PC-3 (cell line): Measurements from ENCODE around the gene MLYCD. TPM values are rescaled to one million over a fixed set of nuclear protein-coding genes. Genes with fewer than 3 reads are reported as not detected.

Source experiments
- ATAC-seq: fragments of 200-7000 bp; cut with Tn5 transposase; 2 replicates; pipeline ENCODE4 v1.9.1; 2020; ENCODE audit warnings: mild to moderate bottlenecking, moderate library complexity
- BruUV-seq: library from RNA; stranded (reverse); fragments of 400-500 nt; replicated peaks from 2 replicates; lab custom pipeline; 2021; lab: Mats Ljungman, UMichigan
- CTCF ChIA-PET: fragments of 300-600 bp; sonication (Branson Sonifier 250); formaldehyde crosslinking; loops from one replicate; lab custom pipeline; 2022; ENCODE audit warnings: antibody characterized with exemption; lab: Charles Lee
- POLR2A ChIA-PET: fragments of 300-600 bp; sonication (Branson Sonifier 250); formaldehyde crosslinking; loops from one replicate; lab custom pipeline; 2022; ENCODE audit warnings: antibody characterized with exemption; ENCODE audit not compliant: unreplicated experiment; lab: Charles Lee
- DNase-seq: peaks from one replicate; pipeline ENCODE4 v3.0.0-alpha.2; 2015
- H2AFZ ChIP-seq: fragments of 300-600 bp; sonication (generic); 2 replicates; pipeline ENCODE4 v1.6.0; 2016; ENCODE audit warnings: antibody characterized with exemption, low read length
- H3F3A ChIP-seq: fragments of 300-600 bp; sonication (generic); one replicate; pipeline ENCODE4 v1.6.0; 2017; ENCODE audit warnings: antibody characterized with exemption, low read length, control low read depth, mild to moderate bottlenecking; ENCODE audit not compliant: unreplicated experiment
- H3K27ac ChIP-seq: fragments of 300-600 bp; sonication (generic); 2 replicates; pipeline ENCODE4 v1.5.1; 2016; ENCODE audit warnings: mild to moderate bottlenecking, low read length
- H3K27me3 ChIP-seq: fragments of 300-600 bp; sonication (generic); 2 replicates; pipeline ENCODE4 v1.6.1; 2016; ENCODE audit warnings: low read length, mixed read lengths
- H3K36me3 ChIP-seq: fragments of 300-600 bp; sonication (generic); 2 replicates; pipeline ENCODE4 v1.6.1; 2016; ENCODE audit warnings: low read depth, mixed run types, low read length, mixed read lengths
- H3K4me1 ChIP-seq: fragments of 300-600 bp; sonication (generic); 2 replicates; pipeline ENCODE4 v1.5.1; 2016; ENCODE audit warnings: low read length; ENCODE audit not compliant: insufficient read depth
- H3K4me2 ChIP-seq: fragments of 300-600 bp; sonication (generic); 2 replicates; pipeline ENCODE4 v1.6.0; 2016; ENCODE audit warnings: low read length
- H3K4me3 ChIP-seq: fragments of 300-600 bp; sonication (generic); 2 replicates; pipeline ENCODE4 v1.5.1; 2016; ENCODE audit warnings: mild to moderate bottlenecking, low read length, mixed read lengths
- H3K79me2 ChIP-seq: fragments of 300-600 bp; sonication (generic); 2 replicates; pipeline ENCODE4 v1.6.1; 2017; ENCODE audit warnings: low read length, mixed read lengths
- H3K9ac ChIP-seq: fragments of 300-600 bp; sonication (generic); 2 replicates; pipeline ENCODE4 v1.6.0; 2016; ENCODE audit warnings: mild to moderate bottlenecking, low read length
- H3K9me2 ChIP-seq: fragments of 300-600 bp; sonication (generic); replicated peaks from 2 replicates; pipeline ENCODE4 v1.6.1; 2016; ENCODE audit warnings: mixed run types, low read length, mixed read lengths
- H3K9me3 ChIP-seq: fragments of 300-600 bp; sonication (generic); 2 replicates; pipeline ENCODE4 v1.6.1; 2016; ENCODE audit warnings: low read length, mixed read lengths
- H4K20me1 ChIP-seq: fragments of 300-600 bp; sonication (generic); 2 replicates; pipeline ENCODE4 v1.6.1; 2016; ENCODE audit warnings: low read length, mixed read lengths
- EZH2 ChIP-seq: fragments of 300-600 bp; sonication (generic); IDR thresholded peaks from one replicate; pipeline ENCODE4 v1.6.1; 2017; ENCODE audit warnings: antibody characterized with exemption, mild to moderate bottlenecking, low read length; ENCODE audit not compliant: unreplicated experiment
- EZH2phosphoT487 ChIP-seq: fragments of 300-600 bp; sonication (generic); IDR thresholded peaks from 2 replicates; pipeline ENCODE4 v1.6.1; 2018; ENCODE audit warnings: mild to moderate bottlenecking, antibody characterized with exemption, low read length, borderline replicate concordance
- intact Hi-C: fragments of 100-400 bp; cut with micrococcal nuclease; formaldehyde crosslinking; loops from 2 replicates; pipeline ENCODE4 v1.9.0; 2023
- total RNA-seq: library from RNA; depleted of rRNA; stranded (reverse); fragments of >200 nt; gene quantifications from 2 replicates; pipeline ENCODE4 v1.2.3, GENCODE V29; 2014
- TF ChIP-seq, protein P1 (sequence below): fragments of 300-600 bp; sonication (generic); conservative IDR thresholded peaks from 2 replicates; pipeline ENCODE4 v1.5.1; 2017; ENCODE audit warnings: antibody characterized with exemption, low read depth, mild to moderate bottlenecking, low read length

MLYCD gene
- total RNA-seq, 1 experiment from 2014 or later, result 0.95 TPM

DNA sequence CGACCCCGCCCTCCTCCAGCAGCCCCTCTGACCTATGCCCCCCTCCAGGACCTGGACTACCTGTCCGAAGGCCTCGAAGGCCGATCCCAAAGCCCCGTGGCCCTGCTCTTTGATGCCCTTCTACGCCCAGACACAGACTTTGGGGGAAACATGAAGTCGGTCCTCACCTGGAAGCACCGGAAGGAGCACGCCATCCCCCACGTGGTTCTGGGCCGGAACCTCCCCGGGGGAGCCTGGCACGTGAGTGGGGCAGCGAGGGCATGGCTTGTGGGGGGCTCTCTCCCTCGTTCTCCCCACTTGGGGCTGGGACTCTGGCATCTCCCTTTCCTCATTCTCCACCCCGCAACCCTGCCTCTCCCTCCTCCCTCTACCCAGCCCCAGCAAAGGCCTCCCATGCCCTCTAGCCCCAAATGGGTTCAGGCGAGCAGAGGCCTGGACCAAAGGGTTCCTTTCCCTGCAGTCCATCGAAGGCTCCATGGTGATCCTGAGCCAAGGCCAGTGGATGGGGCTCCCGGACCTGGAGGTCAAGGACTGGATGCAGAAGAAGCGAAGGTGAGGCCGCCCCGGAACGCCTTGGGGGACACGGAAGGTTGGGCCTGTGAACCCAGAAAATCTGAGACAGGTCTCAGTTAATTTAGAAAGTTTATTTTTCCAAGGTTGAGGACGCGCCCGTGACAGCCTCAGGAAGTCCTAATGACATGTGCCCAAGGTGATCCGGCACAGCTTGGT is 61.8 kb downstream of the MLYCD start:
- H3K79me2 ChIP-seq, result no peaks in the 10 kb centered on the region
- DNase-seq (no peak), ATAC-seq (no peak)
- H3K9ac ChIP-seq, result no peak overlapping the region
- POLR2A ChIA-PET, result no interaction called here
- TF ChIP-seq EZH2phosphoT487 (no peak), EZH2 (no peak)
- no peak overlapping the region for H3K4me3 ChIP-seq
- CTCF ChIA-PET, result no interaction called here
- H4K20me1 ChIP-seq, result no peaks in the 10 kb centered on the region
- BruUV-seq, result no TSS peak
- no peak overlapping the region for H3K27ac ChIP-seq
- H3F3A ChIP-seq, result no peaks in the 10 kb centered on the region
- H3K4me1 ChIP-seq, result no peaks in the 10 kb centered on the region
- H2AFZ ChIP-seq, result no peak overlapping the region
- intact Hi-C loops, result no loop called here
- no peaks in the 10 kb centered on the region; the same call in 1 of the 2 replicates for H3K36me3 ChIP-seq
- no peaks in the 10 kb centered on the region for H3K9me3 ChIP-seq
- H3K9me2 ChIP-seq, result no peaks in the 10 kb centered on the region
- no peak overlapping the region for H3K4me2 ChIP-seq
- no peaks in the 10 kb centered on the region for H3K27me3 ChIP-seq

DNA sequence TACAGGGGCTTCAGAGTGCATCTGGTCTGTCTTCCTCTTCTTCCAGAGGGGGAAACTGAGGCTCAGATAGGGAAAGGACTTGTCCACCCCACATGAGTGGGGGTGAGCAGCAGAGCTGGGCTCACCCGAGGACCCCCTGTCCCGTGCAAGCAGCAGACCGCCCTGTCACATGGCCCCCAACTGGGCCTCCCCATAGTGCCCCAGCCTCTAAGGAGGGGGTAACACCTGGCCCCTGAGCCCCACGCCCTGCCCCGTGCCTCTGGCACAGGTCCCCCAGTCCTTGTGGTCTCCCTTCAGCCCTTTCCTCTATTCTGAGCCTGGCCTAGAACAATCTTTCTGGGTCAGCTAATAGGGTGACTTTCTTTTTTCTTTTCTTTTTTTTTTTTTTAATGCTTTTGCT is 62.7 kb downstream of the MLYCD start:
- Histone ChIP-seq H3K9me3 (no peaks in the 10 kb centered on the region), H4K20me1 (no peaks in the 10 kb centered on the region), H3K36me3 (no peaks in the 10 kb centered on the region; the same call in 1 of the 2 replicates), H3K27ac (no peak overlapping the region), H3K4me2 (no peak overlapping the region), H3K9me2 (no peaks in the 10 kb centered on the region), H2AFZ (no peak overlapping the region), H3K4me3 (no peak overlapping the region), H3K4me1 (no peaks in the 10 kb centered on the region), H3K79me2 (no peaks in the 10 kb centered on the region), H3K27me3 (no peaks in the 10 kb centered on the region), H3K9ac (no peak overlapping the region), H3F3A (no peaks in the 10 kb centered on the region)
- intact Hi-C loops, result no loop called here
- DNase-seq (no peak), ATAC-seq (no peak)
- POLR2A ChIA-PET, result no interaction called here
- BruUV-seq, result no TSS peak
- TF ChIP-seq EZH2, result no peak
- TF ChIP-seq, protein P1, sequence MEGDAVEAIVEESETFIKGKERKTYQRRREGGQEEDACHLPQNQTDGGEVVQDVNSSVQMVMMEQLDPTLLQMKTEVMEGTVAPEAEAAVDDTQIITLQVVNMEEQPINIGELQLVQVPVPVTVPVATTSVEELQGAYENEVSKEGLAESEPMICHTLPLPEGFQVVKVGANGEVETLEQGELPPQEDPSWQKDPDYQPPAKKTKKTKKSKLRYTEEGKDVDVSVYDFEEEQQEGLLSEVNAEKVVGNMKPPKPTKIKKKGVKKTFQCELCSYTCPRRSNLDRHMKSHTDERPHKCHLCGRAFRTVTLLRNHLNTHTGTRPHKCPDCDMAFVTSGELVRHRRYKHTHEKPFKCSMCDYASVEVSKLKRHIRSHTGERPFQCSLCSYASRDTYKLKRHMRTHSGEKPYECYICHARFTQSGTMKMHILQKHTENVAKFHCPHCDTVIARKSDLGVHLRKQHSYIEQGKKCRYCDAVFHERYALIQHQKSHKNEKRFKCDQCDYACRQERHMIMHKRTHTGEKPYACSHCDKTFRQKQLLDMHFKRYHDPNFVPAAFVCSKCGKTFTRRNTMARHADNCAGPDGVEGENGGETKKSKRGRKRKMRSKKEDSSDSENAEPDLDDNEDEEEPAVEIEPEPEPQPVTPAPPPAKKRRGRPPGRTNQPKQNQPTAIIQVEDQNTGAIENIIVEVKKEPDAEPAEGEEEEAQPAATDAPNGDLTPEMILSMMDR, result no peak
- CTCF ChIA-PET, result no interaction called here

DNA sequence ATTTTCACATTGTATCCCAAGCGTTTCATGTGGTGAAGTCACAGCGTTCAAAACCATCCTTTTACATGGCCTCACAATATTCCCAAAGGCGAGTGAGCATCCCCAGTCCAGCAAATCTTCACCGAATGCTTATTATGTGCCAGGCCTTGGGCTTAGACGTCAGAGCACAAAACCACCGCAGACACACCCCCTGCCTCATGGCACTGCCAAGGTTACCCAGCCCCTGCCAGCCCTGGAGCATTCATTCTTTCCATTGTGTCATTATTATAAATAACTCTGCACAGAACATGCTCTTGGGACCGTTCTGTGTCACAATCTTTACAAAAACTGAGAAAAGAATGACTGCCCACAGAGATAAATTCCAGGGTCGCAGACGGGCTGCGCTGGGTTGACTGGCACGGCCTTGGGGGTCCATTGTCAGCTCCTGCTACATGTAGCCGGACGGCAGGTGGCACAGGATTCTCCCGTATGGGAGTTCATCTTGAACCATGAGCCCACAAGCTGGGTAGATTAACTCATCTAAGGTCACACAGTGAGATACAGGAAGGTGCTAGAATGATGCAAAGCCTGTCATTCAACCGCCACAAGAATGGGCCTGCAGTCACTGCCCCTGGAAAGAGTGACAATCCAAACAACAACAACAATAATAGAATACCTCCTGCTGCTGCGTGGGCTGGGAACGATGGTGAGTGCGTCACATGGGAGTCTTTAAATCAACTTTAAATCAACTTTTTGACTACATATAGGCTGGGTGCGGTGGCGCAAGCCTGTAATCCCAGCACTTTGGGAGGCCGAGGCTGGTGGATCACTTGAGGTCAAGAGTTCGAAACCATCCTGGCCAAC is 64.6 kb downstream of the MLYCD start:
- ChIA-PET CTCF (no interaction called here), POLR2A (no interaction called here)
- Histone ChIP-seq H3K36me3 (no peaks in the 10 kb centered on the region; the same call in 1 of the 2 replicates), H3K79me2 (no peaks in the 10 kb centered on the region), H3K4me2 (no peak overlapping the region), H3K4me1 (no peaks in the 10 kb centered on the region), H3F3A (no peaks in the 10 kb centered on the region), H4K20me1 (no peaks in the 10 kb centered on the region), H3K27ac (no peak overlapping the region), H3K27me3 (no peaks in the 10 kb centered on the region), H3K9ac (no peak overlapping the region), H3K9me2 (no peaks in the 10 kb centered on the region), H2AFZ (no peak overlapping the region), H3K4me3 (no peak overlapping the region), H3K9me3 (no peaks in the 10 kb centered on the region)
- no TSS peak for BruUV-seq
- intact Hi-C loops, result no loop called here
- TF ChIP-seq EZH2phosphoT487 (no peak), EZH2 (no peak)
- TF ChIP-seq, protein P1, result no peak
- DNase-seq (no peak), ATAC-seq (no peak)
